GM21528 (cell line): ENCODE data around the gene RFFL.

Source experiments
- ATAC-seq: cut with Tn5 transposase; IDR thresholded peaks from one replicate; pipeline ENCODE4 v1.9.1; 2021; ENCODE audit warnings: mild to moderate bottlenecking, moderate library complexity; ENCODE audit not compliant: unreplicated experiment, low FRiP score

The RFFL gene

DNA sequence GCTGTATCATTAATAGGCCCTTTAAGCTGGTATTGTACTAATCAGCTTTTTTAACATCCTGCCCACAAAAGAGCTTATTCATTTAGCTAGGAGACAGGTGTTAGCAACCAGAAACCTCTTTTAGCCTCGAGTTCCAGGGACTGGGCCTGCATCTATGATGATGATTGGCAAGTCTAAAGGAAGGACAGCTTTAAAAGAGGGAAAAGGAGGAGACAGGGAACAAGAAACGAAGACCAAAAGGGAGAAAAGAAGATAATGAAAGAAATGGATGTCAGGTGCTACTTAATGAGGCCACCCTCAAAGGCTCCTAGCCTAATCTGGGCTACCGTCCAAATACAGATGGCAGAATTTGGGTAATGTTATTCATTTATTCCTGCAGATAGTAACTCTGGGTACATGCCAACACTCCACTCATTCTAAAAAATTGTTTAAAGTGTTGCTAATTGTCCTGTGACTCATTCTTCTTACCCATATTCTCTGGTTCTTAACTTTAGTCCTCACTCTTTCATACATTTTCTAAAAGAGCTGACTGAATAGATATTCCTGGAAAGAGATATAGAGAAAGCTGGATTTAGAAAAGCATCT, 18.7 kb upstream of the RFFL start:
- no peak for ATAC-seq

DNA sequence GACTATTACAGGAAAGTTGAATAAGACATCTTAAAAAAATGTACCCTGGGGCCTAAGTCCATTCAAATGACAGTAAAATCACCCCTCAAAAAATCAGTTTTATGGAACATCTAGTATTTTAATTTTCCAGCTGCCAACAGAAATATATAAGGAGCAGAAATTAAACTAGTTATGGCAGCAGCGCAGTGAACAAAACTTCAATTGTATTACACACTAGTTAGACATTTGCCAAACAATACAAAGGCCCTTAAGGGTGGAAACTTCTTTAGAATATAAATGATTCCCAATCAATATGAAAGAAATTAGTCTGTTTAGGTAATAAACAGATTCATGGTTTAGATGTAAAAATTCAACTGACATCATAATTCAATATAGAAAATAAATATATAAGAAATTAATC, 18.1 kb upstream of the RFFL start:
- no peak for ATAC-seq

DNA sequence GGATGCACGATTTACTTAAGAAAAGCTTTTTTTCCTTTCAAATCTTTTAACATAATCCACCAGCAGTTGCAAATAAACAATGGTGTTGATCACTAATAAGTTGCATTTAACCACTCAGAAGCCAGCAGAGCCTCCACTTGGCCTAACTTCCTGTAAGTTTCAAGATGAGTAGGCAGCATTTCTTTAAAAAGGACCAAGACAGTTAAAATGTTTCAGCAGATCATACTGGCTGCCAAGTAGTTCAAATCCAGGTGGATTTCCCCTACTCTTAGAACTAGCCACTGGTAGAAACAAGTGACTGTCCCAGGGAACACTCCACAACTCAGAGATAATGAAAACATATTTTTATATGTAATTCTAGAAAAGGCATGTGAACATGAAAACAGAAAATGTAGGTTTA, 17.0 kb upstream of the RFFL start:
- no peak for ATAC-seq

DNA sequence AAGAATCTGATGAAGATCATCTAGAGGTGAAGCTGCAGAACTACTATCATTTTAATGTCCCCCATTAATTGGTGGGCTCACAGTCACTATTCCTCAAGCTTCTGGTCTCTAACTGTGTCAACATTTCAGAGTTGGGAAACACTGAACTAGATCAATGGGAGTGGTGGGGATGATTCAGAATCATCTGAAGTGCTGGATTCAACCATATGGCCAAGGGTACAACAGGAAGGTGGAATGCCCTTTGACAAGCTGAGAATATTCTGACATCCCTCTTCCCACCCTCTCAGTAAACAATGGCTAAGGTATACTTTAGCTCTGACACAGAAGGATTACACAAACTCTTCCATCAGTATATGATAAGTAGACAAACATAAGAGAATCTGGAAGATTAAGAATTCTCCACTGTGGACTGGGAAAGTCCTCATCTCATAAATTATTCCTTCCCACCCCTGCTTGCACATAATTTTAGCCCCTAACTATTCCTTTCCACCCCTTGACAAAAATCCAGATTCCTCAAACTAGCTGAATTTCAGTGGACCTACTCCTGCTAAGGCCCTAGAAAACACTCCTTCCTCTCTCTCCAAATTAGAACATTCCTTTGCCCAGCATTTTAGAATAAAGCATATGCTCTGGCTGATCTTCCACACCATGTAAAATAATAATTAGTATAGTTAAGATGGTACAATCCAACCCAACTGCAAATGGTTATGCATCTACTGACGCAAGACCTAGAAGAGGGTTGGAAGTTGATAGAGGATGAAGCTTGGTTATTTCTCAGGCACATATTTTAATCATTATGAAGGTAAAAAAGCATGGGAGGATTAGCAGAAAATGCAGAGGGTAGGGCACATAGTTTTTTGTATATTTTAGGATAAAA, 16.3 kb upstream of the RFFL start:
- ATAC-seq = no peak

DNA sequence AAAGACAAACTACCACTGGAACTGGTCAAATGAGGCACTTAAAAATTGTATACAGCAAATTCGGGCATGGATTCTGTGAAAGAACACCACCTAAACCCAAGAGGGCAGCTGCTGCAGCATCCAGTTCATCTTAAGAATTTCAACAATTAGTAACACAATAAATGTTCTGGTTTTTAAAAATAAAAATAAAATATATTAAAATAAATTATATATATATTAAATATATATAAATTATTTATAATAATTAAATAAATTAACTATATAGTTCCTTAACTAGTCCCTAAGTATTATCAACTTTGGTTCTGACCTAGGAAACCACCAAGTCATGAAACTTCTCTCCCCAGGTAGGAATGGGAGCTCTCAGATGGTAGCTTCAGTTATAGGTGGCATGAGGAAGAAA, 13.4 kb upstream of the RFFL start:
- no peak for ATAC-seq

DNA sequence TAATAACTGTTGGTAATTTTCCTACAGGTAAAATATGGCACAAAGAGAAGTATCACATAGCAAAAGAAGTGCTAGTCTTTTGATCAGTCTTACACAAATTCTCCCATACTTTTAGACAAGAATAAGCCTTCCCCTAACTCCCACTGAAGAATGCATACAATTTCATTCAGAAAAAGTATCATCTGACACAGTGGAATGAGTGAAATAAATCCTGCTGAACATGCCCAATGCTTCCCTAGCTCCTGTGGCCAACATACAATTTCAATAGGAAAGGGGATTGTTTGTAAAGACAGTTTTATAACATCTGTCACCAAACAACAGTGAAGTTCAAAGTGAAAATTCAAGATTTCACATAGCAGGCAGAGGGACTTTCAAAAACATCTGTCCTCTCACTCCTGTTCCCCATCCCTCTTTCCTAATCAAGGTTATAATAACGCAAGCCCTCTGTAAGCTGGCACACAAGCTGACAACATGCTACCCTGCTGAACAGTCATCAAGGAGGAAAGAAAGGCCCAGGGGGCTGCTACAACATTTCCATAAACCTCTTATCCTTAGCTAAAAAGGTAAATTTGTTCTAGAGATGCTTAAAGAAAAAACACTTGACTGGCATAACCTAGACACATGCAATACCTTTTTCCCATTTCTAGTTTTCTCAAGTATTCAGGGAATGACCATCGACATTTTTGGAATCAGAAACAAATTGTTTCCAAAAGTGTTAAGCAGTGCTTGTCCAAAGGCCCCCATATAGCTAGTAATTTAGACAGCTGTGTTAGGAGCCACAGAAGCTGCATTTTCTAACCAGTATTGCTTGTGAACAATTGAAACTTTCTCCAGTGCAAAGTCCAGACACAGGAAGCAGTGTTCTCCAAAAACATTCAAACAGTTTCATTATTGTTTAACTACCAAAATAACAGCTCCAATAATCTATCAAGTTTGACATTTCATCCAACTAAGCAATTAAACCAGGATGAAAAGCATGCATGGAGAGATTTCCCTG, 11.5 kb upstream of the RFFL start:
- no peak for ATAC-seq

DNA sequence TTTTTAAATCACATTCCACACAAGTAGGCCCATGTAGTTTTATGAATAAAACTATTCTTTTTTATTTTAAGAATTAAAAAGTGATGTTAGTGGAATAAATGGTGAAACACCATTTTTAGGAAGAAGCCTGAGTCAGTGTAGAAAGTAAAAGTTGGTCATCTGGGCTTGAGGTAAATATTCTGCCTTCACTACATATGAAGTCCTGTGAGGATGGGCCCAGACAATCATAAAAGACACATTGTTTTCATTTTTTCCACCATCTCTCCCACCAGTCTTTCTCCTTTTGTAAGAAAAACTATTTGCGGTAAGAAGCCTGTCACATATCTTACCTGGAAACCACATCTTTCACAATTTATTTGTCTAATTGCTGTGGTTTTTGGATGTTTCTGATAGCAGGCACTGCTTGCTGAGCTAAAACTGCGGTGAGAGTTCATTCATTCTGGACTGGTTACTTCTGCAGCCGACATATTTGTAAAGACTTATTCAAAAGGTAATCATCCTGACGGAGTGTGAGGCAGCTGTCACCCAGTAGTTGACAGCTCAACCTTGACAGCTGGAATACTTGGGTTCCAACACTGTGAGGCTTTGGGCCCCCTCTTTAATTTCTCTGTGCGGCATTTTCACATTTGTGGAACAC, 10.6 kb upstream of the RFFL start:
- ATAC-seq = no peak

DNA sequence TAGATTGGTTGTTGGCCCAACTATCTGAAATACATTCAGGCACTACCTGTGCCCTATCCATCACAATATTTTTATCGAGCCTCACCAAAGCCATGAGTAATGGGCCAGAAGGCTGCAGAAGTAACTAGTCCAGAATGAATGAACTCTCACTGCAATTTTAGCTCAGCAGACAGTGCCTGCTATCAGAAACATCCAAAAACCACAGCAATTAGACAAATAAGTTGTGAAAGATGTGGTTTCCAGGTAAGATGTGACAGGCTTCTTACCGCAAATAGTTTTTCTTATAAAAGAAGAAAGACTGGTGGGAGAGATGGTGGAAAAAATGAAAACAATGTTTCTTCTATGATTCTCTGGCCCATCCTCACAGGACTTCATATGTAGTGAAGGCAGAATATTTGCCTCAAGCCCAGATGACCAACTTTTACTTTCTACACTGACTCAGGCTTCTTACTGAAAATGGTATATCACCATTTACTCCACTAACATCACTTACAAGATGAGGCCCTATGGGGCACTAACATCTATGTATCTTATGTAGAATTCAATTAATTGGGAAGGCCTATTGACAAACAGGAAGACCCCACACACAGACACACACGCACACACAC, 9.8 kb upstream of the RFFL start:
- ATAC-seq = no peak

DNA sequence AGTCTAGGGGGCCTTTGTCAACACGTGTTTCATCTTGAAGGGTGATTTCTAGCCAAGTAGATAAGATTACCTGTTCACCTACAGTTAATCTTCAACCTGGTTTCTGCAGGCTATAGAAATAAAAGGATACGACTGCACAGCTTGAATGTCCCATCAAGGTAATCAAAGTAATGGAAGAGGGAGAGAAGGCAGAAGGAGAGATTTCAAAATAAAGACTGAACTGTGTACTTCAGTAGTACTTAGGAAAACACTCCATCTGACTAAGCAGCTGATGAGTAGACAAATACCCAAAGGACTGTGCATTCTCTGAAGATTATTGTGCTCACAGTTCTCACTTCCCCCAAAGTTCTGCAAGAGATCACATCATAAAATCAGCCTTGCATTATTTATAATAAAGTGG, 5.8 kb upstream of the RFFL start:
- no peak for ATAC-seq

DNA sequence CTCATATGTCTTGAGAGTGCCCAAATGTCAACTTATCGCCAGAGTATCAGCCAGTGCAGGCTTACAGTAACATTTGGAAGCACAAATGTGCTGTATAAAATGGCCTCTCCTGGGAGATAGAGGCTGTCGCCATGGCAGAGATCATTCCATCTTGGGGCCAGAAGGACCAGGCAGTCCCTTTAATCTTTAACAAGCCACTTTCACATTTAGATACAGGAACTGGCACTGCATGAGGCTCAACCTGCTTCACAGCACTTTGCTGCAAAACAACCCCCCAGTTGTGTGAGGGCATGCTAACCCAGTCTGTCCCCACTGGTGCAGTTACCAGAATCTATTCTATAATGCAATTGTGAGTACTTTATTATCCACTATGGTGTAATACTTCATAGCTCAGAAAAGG, 4.7 kb upstream of the RFFL start:
- ATAC-seq = no peak

DNA sequence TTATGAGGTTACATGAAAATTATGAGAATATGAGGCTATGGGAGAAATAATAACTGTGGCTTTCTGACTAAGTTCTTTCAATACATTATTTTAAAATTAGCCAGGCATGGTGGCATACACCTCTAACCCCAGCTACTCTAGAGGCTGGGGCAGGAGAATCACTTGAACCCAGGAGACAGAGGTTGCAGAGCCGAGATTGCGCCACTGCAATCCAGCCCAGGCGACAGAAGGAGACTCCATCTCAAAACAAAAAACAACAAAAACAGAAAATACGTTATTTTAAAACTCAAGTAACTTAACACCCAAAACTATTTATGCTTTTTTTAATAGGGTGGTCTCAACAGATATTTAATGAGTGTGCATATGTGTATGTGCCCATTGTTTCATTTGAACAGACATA, 2.4 kb upstream of the RFFL start:
- ATAC-seq = no peak

DNA sequence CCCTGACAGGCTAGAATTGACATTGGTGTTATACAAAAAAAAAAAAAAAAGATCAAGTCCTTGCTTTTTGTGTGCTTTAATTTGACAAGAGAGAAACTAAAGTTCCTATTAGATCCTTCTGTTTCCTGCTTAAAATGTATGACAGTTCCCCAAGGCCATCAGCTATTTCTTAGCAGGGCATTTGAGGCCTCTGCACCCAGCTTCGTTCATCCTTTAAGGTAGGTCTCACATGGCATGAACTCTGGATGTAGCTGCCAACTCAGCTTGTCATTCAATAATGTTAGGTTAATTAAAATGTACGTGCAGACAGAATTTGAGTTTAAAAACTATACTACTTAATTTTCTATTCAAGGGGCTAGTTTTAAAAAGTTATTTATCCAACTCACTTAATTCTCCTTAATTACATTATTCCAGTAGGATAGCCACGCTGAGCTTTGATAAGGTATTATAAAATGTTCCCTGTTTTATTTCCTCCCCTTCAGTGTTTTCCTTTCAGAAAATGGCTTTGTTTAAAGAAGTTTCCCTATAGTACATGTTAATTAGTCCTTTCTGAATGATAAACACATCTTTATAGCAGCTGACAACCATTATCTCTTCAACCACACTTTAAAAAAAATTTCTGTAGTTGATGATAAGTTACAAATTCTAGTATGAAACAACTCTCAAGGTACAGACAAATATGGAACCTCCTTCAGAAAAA, 1.2 kb upstream of the RFFL start:
- no peak for ATAC-seq

DNA sequence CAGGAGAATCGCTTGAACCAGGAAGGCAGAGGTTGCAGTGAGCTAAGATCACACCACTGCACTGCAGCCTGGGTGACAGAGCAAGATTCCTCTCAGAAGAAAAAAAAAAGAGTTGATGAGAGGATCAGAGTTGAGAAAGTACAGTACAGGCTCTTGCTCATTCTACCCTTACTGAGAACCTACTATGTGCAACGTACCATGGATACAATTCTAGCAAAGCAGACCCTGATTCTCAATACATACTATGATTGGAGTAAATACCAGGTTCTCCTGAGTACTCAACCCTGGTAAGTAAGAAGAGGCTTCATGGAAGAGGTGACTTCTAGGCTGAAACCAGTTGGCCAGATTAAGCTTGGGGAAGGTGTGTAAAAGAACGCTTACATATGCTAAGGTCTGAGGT, 1.2 kb downstream of the RFFL start:
- ATAC-seq = no peak

DNA sequence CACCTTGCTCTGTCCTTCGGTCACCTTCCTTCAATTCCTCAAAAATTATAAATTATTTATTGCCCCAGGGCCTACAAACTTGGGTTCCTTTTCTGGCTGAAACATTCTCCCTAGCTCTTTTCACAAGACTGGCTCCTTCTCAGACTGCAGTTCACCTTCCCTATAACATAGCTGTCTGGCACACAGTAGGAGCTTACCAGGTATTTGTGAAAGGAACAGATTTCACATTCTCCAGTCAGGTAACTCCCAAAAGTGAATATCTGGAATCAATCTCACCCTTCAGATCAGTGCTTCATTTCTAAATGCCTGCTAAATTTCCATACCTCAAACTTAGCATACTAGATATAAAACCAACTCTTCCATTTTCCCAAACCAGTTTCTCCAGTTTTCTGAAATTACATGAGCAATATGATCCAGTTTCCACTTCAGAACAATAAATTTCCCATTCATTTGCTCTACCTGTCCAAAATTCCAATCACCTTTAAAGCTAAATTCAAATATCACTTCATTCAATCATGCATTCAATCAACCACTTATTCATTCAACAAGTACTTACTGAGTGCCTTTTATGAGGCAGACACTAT, 6.1 kb downstream of the RFFL start:
- ATAC-seq = no peak

DNA sequence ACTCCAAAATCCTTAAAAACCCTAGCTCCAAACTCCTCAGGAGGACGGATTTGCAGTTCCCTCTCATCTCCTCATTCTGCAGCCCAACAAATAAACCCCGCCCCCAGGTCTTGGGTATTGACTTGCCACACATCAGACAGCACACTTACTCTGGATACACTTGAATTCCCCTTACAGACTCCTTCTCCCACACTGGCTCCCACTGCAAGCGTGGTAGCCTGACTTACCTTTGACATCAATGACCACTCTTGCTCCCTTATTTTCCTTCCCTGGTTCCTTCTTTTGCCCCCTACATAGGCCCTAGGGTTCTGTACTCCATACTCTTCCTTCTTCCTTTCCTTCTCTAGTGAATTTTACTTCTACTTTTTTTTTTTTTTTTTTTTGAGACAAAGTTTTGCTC, 7.5 kb downstream of the RFFL start:
- no peak for ATAC-seq

DNA sequence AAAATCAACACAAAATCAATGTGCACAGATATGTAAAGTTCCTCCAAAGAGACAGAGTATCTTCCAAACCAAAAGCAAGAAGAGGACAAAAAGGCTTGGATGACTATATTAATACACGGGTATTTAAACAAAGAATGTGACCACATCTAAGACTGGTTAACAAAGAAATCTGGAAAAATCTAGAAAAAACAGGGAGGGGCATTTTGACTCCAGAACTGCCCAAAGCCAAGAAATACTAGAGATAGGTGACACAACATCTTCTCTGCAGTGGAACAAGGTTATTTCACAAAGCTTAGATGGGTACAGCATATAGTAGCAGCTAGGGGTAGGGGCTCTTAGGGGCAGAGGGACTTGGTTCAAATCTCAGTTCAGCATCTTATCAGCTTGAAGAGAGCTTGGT, 10.3 kb downstream of the RFFL start:
- ATAC-seq = no peak

DNA sequence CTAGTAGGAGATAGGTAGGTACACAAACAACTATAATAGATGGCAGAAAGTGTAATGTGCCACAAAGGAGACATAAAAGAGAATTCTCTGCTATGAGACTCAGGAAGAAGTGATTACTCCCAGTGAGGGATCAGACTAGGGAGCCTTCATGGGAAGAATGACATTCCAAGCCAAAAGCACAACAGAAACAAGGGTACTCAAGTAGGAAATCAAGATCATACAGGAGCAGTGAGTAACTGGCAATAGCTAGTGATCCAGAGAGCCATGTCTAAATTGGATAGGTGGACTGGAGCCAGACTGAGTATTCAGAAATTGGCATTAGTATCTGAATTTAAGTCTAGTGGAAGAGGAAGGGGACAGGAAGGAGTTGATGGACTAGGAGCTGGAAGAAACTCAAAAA, 10.7 kb downstream of the RFFL start:
- no peak for ATAC-seq

DNA sequence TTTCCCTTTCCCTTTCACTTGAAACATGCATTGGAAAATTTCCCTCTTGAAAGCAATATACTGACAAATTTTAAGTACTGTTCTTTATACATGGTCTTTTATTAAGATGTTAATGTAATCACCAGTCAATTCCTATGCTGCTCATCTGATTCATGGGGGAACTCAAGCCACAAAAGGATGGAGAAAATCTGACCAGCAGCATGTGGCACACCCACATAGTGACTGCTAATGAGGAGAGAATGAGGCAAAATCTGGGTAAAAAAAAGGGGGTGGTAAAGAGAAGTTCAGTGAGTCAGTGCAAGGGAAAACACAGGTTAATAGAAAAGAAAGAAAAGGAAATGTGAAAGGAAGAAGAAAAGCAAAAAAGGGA, 11.3 kb downstream of the RFFL start:
- no peak for ATAC-seq

DNA sequence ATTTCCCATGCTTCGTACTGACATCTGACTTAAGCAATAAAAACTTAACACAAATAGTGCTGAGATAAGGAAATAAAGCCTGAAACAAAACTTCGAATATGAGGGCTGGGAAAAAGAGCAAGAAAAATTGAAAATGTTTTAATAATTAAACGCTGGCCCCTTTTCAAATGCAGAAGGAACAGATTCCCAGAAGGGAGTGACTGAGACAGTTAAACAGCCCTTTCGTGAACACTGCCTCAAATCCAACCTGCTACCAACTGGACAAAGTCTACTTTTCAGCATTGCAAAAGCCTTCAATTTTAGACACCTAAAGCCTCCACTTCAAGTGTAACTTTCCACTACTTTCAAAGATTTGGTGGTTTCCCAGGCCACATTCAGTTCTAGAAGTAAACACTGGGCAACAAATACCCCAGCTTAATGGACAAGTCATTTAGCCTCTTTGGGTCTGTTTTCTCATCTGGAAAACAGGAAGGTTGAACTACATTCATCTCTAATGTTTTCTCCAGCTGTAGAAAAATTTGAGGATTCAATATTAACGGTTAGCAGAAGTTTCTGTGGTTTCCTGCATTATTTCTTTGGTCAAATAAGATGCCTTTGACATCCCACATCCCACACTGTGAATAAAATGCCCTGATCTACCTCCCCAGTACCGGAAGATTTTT, 11.8 kb downstream of the RFFL start:
- no peak for ATAC-seq
